Measurements from ENCODE around the gene RTN4R. TPM values are rescaled to one million over a fixed set of nuclear protein-coding genes. Genes with fewer than 3 reads are reported as not detected.
A peak's percentile ranks its signal among the peaks of the same experiment; 100 is the strongest.
"Not testable (repeated sequence)": the region's sequence is repeated elsewhere in the genome, so short reads cannot be mapped to it uniquely, and the experiment has no call there.

The RTN4R gene
- total and polyA plus RNA-seq, 9 of the 15 experiments (the other 6 are each of a cell fraction or from before 2014, with no cell fraction given): 0.04 to 2.8 (median 1.4) TPM; not detected in 3

DNA sequence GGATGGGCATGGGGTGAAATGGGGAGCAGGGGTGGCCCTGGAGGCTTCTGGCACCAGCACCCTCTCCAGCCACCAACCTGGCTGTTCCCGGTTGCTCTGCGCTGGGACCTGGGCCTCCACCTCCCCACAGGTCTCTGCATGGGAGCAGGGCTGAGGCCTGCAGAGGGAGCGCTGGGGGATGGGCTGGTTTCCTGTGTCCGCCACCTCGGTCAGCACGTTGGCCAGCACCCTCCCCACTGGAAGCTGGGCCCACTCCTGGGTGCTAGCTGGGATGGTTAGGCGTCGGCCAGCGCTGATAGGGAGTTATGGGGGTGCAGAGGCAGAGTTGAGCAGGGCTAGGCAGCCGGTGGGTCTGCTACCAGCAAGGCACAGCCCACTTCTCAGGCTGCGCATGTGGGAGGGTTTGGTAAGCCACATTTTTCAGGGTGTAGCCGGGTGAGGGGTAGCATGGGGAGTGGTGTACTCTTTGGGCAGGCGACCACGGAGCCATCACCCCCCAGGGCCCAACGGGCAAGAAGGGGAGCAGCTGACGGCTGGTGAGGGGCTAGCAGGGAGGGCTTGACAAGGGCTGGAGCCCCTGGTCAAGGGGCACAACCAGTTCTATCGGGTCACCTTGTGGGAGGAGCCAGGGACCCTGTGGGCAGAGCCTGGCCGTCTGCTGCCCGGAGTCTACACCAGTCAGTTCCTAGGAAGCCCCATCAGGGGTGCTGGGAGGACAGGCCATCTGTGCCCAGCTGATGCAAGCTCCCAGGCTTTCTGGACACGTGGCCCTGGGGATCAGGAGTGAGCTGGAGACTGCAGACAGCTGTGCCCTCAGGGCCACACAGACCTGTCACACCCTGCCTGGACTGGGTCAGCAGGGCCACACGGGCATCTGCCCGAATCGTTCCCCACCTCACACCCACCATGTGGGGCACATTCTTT, 2.3 kb upstream of the RTN4R start (continued):
- TF ChIP-seq NR4A1 (CRISPR knock-in tag; IDR thresholded peaks at IDR 0.05) (0 out of 2 replicates have a peak, but pooled peaks have one; percentile 28), ZC3H4 (CRISPR knock-in tag; IDR thresholded peaks at IDR 0.05; ENCODE audit: borderline replicate concordance) (peak; percentile 15), MYC (CRISPR knock-in tag; IDR thresholded peaks at IDR 0.05; ENCODE audit: borderline replicate concordance, low read depth) (peak; percentile 65; the same call in 1 of the 2 replicates), ID3 (tag; IDR thresholded peaks at IDR 0.05) (0 out of 2 replicates have a peak, but pooled peaks have one; percentile 55), STAG1 (CRISPR knock-in tag; IDR thresholded peaks at IDR 0.05; ENCODE audit: borderline replicate concordance) (peak; percentile 49), NR3C1 (CRISPR knock-in tag; IDR thresholded peaks at IDR 0.05) (0 out of 2 replicates have a peak, but pooled peaks have one; percentile 17), CEBPG (CRISPR knock-in tag; IDR thresholded peaks at IDR 0.05) (peak; percentile 63), FIP1L1 (IDR thresholded peaks at IDR 0.05; ENCODE audit: low read depth, low read length, poor library complexity, severe bottlenecking) (peak; percentile 51), BRCA1 (CRISPR knock-in tag; IDR thresholded peaks at IDR 0.05) (0 out of 2 replicates have a peak, but pooled peaks have one; percentile 21), ZFX (CRISPR knock-in tag; IDR thresholded peaks at IDR 0.05) (peak; percentile 68), GABPB1 (CRISPR knock-in tag; IDR thresholded peaks at IDR 0.05) (peak; percentile 23)
- not testable (repeated sequence) for TF ChIP-seq NR4A1 (tag; IDR thresholded peaks at IDR 0.05); MYC (IDR thresholded peaks at IDR 0.05; ENCODE audit: low read depth, low read length); ID3 (CRISPR knock-in tag; IDR thresholded peaks at IDR 0.05); CEBPG (tag; conservative IDR thresholded peaks at IDR 0.05 in 1 of 2, IDR thresholded peaks at IDR 0.05 in 1 of 2); BRCA1 (IDR thresholded peaks at IDR 0.05)
- TF ChIP-seq, protein P1, sequence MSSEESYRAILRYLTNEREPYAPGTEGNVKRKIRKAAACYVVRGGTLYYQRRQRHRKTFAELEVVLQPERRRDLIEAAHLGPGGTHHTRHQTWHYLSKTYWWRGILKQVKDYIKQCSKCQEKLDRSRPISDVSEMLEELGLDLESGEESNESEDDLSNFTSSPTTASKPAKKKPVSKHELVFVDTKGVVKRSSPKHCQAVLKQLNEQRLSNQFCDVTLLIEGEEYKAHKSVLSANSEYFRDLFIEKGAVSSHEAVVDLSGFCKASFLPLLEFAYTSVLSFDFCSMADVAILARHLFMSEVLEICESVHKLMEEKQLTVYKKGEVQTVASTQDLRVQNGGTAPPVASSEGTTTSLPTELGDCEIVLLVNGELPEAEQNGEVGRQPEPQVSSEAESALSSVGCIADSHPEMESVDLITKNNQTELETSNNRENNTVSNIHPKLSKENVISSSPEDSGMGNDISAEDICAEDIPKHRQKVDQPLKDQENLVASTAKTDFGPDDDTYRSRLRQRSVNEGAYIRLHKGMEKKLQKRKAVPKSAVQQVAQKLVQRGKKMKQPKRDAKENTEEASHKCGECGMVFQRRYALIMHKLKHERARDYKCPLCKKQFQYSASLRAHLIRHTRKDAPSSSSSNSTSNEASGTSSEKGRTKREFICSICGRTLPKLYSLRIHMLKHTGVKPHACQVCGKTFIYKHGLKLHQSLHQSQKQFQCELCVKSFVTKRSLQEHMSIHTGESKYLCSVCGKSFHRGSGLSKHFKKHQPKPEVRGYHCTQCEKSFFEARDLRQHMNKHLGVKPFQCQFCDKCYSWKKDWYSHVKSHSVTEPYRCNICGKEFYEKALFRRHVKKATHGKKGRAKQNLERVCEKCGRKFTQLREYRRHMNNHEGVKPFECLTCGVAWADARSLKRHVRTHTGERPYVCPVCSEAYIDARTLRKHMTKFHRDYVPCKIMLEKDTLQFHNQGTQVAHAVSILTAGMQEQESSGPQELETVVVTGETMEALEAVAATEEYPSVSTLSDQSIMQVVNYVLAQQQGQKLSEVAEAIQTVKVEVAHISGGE (CRISPR knock-in tag; IDR thresholded peaks at IDR 0.05): peak in 1 of 3 experiments; percentile 19; a peak in 1 of 6 replicates
- TF ChIP-seq, protein P2, sequence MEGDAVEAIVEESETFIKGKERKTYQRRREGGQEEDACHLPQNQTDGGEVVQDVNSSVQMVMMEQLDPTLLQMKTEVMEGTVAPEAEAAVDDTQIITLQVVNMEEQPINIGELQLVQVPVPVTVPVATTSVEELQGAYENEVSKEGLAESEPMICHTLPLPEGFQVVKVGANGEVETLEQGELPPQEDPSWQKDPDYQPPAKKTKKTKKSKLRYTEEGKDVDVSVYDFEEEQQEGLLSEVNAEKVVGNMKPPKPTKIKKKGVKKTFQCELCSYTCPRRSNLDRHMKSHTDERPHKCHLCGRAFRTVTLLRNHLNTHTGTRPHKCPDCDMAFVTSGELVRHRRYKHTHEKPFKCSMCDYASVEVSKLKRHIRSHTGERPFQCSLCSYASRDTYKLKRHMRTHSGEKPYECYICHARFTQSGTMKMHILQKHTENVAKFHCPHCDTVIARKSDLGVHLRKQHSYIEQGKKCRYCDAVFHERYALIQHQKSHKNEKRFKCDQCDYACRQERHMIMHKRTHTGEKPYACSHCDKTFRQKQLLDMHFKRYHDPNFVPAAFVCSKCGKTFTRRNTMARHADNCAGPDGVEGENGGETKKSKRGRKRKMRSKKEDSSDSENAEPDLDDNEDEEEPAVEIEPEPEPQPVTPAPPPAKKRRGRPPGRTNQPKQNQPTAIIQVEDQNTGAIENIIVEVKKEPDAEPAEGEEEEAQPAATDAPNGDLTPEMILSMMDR (IDR thresholded peaks at IDR 0.05 in 2 of 3, conservative IDR thresholded peaks at IDR 0.05 in 1 of 3; ENCODE audit: insufficient read depth in 2 of 3, low read depth in 1 of 3, low read length in 3 of 3): 0 out of 6 replicates have a peak, but pooled peaks of 1 of the 3 experiments have one; percentile 17
- TF ChIP-seq, protein P3, sequence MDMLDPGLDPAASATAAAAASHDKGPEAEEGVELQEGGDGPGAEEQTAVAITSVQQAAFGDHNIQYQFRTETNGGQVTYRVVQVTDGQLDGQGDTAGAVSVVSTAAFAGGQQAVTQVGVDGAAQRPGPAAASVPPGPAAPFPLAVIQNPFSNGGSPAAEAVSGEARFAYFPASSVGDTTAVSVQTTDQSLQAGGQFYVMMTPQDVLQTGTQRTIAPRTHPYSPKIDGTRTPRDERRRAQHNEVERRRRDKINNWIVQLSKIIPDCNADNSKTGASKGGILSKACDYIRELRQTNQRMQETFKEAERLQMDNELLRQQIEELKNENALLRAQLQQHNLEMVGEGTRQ (CRISPR knock-in tag; IDR thresholded peaks at IDR 0.05): 0 out of 2 replicates have a peak, but pooled peaks have one; percentile 4

Measured in K562 (cell line).